ENCODE measurements around the gene PTGFRN. TPM values are rescaled to one million over a fixed set of nuclear protein-coding genes. Genes with fewer than 3 reads are reported as not detected.
A peak's percentile ranks its signal among the peaks of the same experiment; 100 is the strongest.
"Not testable (repeated sequence)": the region's sequence is repeated elsewhere in the genome, so short reads cannot be mapped to it uniquely, and the experiment has no call there.

The PTGFRN gene
- total and polyA plus RNA-seq, 2 of the 4 experiments (the other 2 are of a cell fraction), result 0.90 to 1.1 TPM

DNA sequence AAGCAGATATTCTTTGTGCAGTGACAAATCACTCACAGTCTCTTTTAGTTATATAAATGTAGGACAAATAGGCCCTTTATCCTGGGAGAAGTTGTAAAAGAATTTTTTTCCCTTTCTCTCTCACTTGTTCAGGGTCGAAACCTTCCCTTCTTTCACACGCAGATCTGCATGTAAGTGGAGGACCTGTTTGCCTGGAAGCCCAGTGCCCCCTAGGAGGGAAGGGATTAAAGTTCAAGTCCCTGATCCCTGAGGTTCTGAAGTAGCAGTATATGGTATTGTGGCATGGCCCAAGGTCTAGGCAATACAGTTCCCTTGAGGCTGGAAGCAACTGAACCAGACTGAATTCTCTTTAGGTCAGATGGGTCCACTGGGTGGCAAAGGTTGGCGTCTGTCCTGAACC, 48.6 kb upstream of the PTGFRN start:
- Histone ChIP-seq H3K9me3 (ENCODE audit: control insufficient read depth, insufficient read depth, low read length) (no peaks in the 10 kb centered on the region), H3K27ac (ENCODE audit: insufficient read depth, low read length) (no peak overlapping the region), H3K9ac (ENCODE audit: low read depth, low read length) (no peak overlapping the region), H3K23ac (ENCODE audit: low read depth, low read length) (no peak overlapping the region), H3K4me3 (ENCODE audit: insufficient read depth, low read depth, low read length) (no peak overlapping the region), H2BK15ac (ENCODE audit: low read depth, low read length) (no peak overlapping the region), H3K18ac (ENCODE audit: low read depth, low read length) (no peak overlapping the region), H4K5ac (ENCODE audit: low read depth, low read length) (no peak overlapping the region), H2BK120ac (ENCODE audit: low read depth, low read length) (no peak overlapping the region), H2AK5ac (ENCODE audit: low read depth, low read length) (no peak overlapping the region), H3K56ac (ENCODE audit: extremely low read depth, insufficient read depth, low read length) (no peak overlapping the region), H4K91ac (ENCODE audit: insufficient read depth, low read depth, low read length) (no peak overlapping the region), H3K14ac (replicated peaks; ENCODE audit: low read depth, low read length) (no peak overlapping the region), H4K20me1 (ENCODE audit: insufficient read depth, low read length) (no peaks in the 10 kb centered on the region), H2AFZ (replicated peaks; ENCODE audit: low read length, poor library complexity) (peak overlapping the region; percentile 37), H3K36me3 (ENCODE audit: control insufficient read depth, insufficient read depth, low read length) (no peaks in the 10 kb centered on the region), H2BK20ac (ENCODE audit: low read depth, low read length) (no peak overlapping the region), H3K4me1 (ENCODE audit: control insufficient read depth, insufficient read depth, low read length) (no peaks in the 10 kb centered on the region), H3K4ac (ENCODE audit: low read depth, low read length) (no peak overlapping the region), H4K8ac (ENCODE audit: low read depth in 2 of 2, low read length in 2 of 2) (no peak overlapping the region), H3K9me1 (ENCODE audit: insufficient read depth, low read length) (no peaks in the 10 kb centered on the region), H3K4me2 (ENCODE audit: low read depth, low read length) (no peak overlapping the region), H3K27me3 (ENCODE audit: control insufficient read depth, insufficient read depth, low read length) (no peaks in the 10 kb centered on the region), H2AK9ac (replicated peaks; ENCODE audit: low read depth, low read length, poor library complexity) (no peak overlapping the region), H3K79me1 (ENCODE audit: low read depth in 1 of 2, low read length in 2 of 2) (no peaks in the 10 kb centered on the region), H2BK5ac (ENCODE audit: low read depth, low read length, poor library complexity, severe bottlenecking) (no peak overlapping the region)
- no TSS peak for BruUV-seq (replicated peaks)
- WGBS, 2 experiments (ENCODE audit: extremely low coverage in 2 of 2, insufficient read length in 1 of 2), result 83% methylated on average over 1 of the region's 3 CpGs; no CpG with 5 or more reads in 1 of the 2 experiments
- TF ChIP-seq POLR2A (IDR thresholded peaks at IDR 0.05; ENCODE audit: low read depth, low read length) (no peak), RCOR1 (IDR thresholded peaks at IDR 0.05; ENCODE audit: insufficient replicate concordance, low read length) (no peak), FOS (IDR thresholded peaks at IDR 0.05; ENCODE audit: low read depth, low read length) (no peak), MAFK (IDR thresholded peaks at IDR 0.05; ENCODE audit: low read depth, low read length) (no peak)
- ATAC-seq (ENCODE audit: low read depth) (no peak), DNase-seq (no peak)
- in situ Hi-C loops (cut with MboI; ENCODE audit: low sequenced_read_pairs) (no loop called here), intact Hi-C loops (cut with micrococcal nuclease) (no loop called here), dilution Hi-C loops (cut with HindIII; ENCODE audit: low sequenced_read_pairs, unreplicated experiment) (no loop called here)
- POLR2A ChIA-PET (ENCODE audit: unreplicated experiment), result no interaction called here
- CTCF ChIA-PET, result no interaction called here

DNA sequence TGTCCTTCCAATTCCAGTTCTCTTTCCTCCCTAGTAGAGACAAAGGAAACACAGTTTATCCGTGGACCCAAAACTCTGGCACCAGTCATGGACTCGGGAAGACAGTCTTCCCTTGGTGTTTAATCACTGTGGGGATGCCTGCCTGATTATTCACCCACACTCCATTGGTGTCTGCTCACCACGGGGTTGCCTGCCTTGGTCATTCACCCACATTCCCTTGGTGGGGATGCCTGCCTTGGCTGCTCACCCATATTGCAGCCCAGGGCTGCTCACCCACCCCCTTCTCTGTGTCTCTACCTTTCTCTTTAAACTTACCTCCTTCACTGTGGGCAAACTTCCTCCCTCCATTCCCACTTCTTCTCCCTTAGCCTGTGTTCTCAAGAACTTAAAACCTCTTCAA, 46.7 kb upstream of the PTGFRN start:
- H2AK9ac ChIP-seq (replicated peaks; ENCODE audit: low read depth, low read length, poor library complexity); H3K9ac ChIP-seq (ENCODE audit: low read depth, low read length); H4K5ac ChIP-seq (ENCODE audit: low read depth, low read length); ATAC-seq (ENCODE audit: low read depth); H3K27ac ChIP-seq (ENCODE audit: insufficient read depth, low read length); H2BK120ac ChIP-seq (ENCODE audit: low read depth, low read length); H3K56ac ChIP-seq (ENCODE audit: extremely low read depth, insufficient read depth, low read length); H3K4me1 ChIP-seq (ENCODE audit: control insufficient read depth, insufficient read depth, low read length); H2AFZ ChIP-seq (replicated peaks; ENCODE audit: low read length, poor library complexity); CTCF ChIA-PET; H3K36me3 ChIP-seq (ENCODE audit: control insufficient read depth, insufficient read depth, low read length); H2BK15ac ChIP-seq (ENCODE audit: low read depth, low read length); H4K8ac ChIP-seq (ENCODE audit: low read depth in 2 of 2, low read length in 2 of 2); H3K23ac ChIP-seq (ENCODE audit: low read depth, low read length); dilution Hi-C loops (cut with HindIII; ENCODE audit: low sequenced_read_pairs, unreplicated experiment); H3K27me3 ChIP-seq (ENCODE audit: control insufficient read depth, insufficient read depth, low read length); BruUV-seq (replicated peaks); H3K9me1 ChIP-seq (ENCODE audit: insufficient read depth, low read length); H3K4me2 ChIP-seq (ENCODE audit: low read depth, low read length); H3K79me1 ChIP-seq (ENCODE audit: low read depth in 1 of 2, low read length in 2 of 2); H2AK5ac ChIP-seq (ENCODE audit: low read depth, low read length); in situ Hi-C loops (cut with MboI; ENCODE audit: low sequenced_read_pairs); H3K14ac ChIP-seq (replicated peaks; ENCODE audit: low read depth, low read length); H4K91ac ChIP-seq (ENCODE audit: insufficient read depth, low read depth, low read length); intact Hi-C loops (cut with micrococcal nuclease); H3K4me3 ChIP-seq (ENCODE audit: insufficient read depth, low read depth, low read length); H3K4ac ChIP-seq (ENCODE audit: low read depth, low read length); DNase-seq; POLR2A ChIA-PET (ENCODE audit: unreplicated experiment); H3K9me3 ChIP-seq (ENCODE audit: control insufficient read depth, insufficient read depth, low read length); H4K20me1 ChIP-seq (ENCODE audit: insufficient read depth, low read length); H2BK20ac ChIP-seq (ENCODE audit: low read depth, low read length); H2BK5ac ChIP-seq (ENCODE audit: low read depth, low read length, poor library complexity, severe bottlenecking); H3K18ac ChIP-seq (ENCODE audit: low read depth, low read length): not testable (repeated sequence)
- WGBS, 2 experiments (ENCODE audit: extremely low coverage in 2 of 2, insufficient read length in 1 of 2), result no CpG with 5 or more reads among the region's 3 CpGs
